Activated T-helper 1 cell treated with anti-CD3 and anti-CD28 coated beads, Interleukin-2, amount 50 U/mL, for 16 hours (primary cell): ENCODE measurements around the gene OXGR1.

Experiments used
- DNase-seq, 2 donors: peaks; one replicate each; pipeline ENCODE4 v3.0.0-alpha.2; 2020; ENCODE audit warnings: low read depth in 1 of 2, low spot score in 1 of 2

Gene OXGR1

DNA sequence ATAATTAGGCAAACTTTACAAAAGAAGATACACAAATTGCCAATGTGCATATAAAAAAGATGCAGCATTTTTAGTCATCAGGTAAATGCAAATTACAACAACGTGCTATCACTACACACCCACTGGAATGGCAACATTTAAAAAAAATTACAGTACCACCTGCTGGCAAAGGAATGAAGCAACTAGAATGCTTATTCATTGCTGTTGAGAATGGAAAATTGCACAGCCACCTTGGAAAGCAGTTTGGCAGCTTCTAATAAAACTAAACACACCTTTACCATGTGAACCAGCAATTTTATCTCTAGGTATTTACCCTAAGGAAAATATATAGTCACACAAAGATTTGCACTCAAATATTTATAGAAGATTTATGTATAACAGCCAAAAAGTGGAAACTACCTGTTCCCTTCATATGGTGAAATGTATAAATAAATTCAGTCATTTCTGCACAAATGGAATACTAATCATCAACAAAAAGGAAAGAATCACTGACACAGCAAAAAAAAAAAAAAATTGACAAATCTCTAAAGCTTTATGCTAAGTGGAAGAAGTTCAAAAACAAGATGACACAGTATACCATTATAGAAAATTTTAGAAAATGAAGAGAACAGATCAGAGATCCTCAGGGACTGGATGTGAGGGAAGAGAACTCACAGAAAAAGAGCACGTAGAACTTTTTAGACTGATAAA, 30.3 kb downstream of the OXGR1 start:
- no peak for DNase-seq

GRCh38 chr13:96960379-96960778, 33.9 kb downstream of the OXGR1 start:
- no peak for DNase-seq

DNA sequence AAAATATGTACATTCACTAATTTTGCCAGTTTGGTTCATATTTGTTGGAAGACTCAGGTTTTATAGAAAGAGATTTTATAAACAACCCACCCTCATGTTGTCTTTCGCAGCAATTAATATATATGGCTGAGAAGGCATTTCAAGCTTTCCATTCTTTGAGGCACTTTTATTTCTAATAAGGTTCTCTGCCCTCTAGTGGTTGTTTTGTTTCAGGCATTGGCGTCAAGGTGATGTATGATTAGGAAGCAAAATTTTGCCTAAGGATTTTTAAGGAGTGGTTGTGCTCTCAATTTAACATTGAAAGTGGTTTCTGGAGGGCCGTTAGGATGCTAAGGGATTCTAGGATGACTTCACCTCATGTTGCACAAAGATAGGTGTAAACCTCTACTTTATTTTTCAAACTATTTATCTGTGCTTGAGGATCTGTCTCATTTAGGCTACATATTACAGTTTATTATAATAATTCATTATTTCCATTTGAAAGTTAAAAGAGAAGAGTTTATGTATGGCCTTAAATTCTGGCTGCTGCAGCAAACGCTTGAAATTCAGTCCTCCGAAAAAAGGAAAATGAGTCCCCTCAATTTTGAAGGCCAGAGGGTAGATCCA, 35.9 kb downstream of the OXGR1 start:
- no peak for DNase-seq

DNA sequence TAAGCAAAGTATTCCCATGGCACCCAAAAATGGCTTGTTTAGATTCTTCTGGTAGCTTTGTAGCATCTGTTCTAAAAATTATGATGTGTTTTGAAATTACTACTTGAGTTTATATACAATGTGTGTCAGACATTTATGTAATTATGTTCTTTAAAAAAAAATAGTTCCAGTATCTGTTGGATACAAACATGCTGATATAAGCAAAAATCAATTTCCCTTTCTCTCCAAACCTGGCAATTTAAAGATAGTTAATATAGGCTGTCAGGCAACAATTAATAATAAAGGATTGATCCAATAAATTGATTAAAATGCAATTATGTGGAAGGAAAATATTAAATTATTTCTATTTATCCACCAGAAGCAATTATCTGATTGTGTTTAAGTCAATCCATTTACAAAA, 41.7 kb downstream of the OXGR1 start:
- DNase-seq: no peak

DNA sequence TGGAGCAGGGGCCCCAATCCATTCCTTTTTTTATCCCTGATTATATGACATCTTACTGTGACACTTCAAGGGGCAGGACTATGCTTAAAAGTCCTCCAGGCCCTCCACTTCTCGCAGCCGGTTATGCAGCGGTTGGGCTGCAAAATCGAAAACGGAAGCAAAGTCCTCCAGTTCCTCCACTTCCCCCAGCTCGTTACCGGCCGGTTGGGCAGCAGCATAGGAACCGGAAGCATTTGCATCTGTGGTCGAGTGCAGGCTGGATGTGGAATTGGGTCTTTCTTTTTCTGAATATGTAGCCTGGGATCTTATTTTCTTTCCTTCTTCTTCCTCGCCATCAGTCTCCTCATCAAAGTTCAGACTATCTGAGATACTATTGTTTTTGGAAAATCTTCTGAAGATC, 46.1 kb downstream of the OXGR1 start:
- no peak for DNase-seq

GRCh38 chr13:96947343-96947910, 46.8 kb downstream of the OXGR1 start:
- DNase-seq: no peak

GRCh38 chr13:96946709-96947311, 47.5 kb downstream of the OXGR1 start:
- DNase-seq: no peak

DNA sequence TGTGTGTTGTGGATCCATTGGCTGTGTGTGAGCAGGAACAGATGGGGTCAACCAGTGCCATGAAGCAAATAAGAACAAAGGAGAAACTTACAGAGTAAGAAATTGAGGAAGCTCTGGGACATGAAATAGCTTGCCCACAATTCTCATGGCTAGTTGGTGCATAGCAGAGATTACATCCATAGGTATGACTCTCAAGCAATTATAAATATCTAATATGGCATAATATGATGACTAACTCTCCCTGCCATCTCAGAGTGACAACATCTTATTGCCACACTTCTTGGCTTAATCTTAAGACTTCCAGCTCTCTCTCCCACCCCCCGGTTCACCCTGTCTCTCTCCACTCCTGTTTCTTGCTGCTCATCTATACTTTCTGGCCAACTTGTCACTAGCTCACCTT, 53.3 kb downstream of the OXGR1 start:
- DNase-seq: no peak

- no peak for DNase-seq
These were observed 58.4 kb downstream of the OXGR1 start for GRCh38 chr13:96935901-96936300.
